ENCODE measurements around the gene OPRD1.
"Not testable (repeated sequence)": the region's sequence is repeated elsewhere in the genome, so short reads cannot be mapped to it uniquely, and the experiment has no call there.

OPRD1 gene

GRCh38 chr1:28853093-28853742, 41.2 kb downstream of the OPRD1 start:
- DNase-seq = no peak

GRCh38 chr1:28854406-28854805, 42.4 kb downstream of the OPRD1 start:
- not testable (repeated sequence) for DNase-seq

GRCh38 chr1:28855046-28855445, 43.1 kb downstream of the OPRD1 start:
- DNase-seq = no peak

GRCh38 chr1:28855469-28855951, 43.5 kb downstream of the OPRD1 start:
- no peak for DNase-seq

DNA sequence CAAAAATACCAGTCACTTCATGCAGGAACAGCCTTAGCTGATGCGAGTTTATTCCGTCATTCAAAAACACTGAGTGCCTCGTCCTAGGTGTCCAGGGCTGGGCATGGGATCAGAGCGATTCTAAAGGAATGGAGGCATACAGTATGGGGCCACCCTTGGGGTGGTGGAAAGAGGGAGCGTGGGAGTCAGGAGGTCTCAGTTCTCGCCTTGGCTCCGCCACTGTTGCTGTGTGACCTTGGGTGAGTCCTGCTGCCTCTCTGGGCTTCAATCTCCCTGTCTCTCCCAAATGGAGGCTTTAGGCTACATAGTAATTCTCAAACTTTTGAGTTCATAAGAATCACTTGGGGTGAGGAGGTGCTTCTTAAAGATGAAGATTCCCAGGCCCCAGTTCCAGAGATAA, 44.0 kb downstream of the OPRD1 start:
- no peak for DNase-seq

DNA sequence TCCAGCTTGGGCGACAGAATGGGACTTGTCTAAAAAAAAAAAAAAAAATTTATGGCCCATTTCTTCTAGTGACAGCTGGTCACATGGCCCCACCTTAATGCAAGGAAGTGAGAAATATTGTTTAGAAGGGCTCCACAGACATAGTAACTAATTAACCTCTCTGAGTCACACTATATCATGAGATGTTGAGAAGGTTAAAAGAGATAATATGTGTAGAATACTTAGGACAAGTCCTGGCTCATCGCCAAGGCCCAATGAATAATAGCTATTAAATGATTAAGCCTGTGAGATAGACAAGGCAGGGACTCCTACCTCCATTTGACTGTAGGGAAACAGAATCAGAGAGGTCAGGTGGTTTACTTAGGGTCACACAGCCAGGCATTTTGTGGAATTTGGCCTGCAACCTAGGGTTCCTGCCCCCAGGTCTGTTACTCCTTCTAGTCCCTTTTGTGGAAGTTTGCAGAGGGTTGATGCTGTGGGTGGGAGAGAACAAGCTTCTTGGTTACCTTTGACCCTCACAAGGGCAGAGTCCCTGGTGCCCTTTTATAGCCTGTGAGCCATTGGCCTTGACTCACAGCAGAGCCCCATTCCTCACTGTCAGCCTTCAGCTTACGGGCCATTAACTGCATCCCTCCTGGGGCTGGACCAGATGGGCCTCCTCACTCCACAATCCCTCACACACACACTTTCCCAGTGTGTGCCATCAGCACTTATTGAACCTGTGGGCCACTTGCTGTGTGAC, 48.5 kb downstream of the OPRD1 start:
- no peak for DNase-seq

DNA sequence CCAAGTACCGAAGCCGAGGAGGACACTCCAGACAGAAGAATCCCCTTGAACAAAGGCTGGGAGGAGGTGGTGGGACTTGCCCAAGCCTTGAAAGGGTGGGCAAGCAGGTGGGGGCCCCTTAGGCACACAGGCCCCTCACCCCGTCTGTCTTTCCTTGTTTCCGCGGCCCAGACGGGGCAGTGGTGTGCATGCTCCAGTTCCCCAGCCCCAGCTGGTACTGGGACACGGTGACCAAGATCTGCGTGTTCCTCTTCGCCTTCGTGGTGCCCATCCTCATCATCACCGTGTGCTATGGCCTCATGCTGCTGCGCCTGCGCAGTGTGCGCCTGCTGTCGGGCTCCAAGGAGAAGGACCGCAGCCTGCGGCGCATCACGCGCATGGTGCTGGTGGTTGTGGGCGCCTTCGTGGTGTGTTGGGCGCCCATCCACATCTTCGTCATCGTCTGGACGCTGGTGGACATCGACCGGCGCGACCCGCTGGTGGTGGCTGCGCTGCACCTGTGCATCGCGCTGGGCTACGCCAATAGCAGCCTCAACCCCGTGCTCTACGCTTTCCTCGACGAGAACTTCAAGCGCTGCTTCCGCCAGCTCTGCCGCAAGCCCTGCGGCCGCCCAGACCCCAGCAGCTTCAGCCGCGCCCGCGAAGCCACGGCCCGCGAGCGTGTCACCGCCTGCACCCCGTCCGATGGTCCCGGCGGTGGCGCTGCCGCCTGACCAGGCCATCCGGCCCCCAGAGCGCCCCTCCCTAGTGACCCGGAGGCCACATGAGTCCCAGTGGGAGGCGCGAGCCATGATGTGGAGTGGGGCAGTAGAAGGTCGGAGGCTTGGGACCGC, 50.8 kb downstream of the OPRD1 start:
- DNase-seq = no peak

DNA sequence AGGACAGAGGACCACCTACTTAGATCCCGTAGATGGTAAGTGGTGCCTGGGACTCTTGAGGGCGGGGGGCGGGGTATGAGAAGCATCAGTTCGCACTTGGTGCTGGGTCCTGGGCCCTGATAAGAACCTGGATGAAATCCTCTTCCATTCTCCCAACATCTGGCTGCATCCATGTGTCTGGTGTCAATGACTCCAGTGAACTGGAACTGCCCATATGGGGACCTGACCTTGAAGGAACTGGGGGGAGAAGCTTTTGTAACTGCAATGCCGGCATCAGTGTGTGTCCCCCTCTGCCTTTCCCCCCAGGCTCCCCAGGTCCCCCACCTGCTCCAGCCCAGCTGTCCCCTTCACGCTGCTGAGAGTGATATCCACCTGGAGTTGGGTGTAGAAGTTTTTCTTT, 52.7 kb downstream of the OPRD1 start:
- no peak for DNase-seq

DNA sequence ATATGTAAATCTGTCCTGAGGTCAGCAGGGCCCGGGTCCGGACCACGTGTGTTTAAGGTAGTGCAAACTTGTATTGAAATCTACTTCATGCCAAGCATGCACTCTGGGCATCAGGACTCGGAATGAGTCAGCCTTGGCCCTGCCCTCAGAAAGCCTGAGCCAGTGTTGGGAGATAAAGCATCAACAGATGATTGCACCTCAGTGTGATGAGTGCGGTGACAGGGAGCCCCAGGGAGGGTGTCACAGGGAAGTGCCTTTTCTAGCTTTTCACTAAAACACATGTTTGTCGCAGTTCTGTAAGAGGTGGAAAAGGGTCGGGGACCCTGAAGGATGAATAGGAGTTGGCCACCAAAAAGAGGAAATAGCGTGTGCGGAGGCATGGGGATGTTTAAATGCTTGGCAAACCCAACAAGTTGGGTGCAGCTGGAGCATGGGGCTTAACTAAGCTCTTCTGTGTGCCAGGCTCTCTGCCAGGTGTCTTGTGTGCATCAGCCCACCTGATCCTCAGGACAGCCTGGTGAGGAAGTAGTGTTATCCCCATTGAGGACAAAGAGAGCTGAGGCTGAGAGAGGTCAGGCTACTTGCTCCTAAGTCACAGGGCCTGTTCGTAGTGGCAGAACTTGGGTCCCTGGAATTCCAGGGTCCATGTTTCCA, 54.2 kb downstream of the OPRD1 start:
- no peak for DNase-seq

DNA sequence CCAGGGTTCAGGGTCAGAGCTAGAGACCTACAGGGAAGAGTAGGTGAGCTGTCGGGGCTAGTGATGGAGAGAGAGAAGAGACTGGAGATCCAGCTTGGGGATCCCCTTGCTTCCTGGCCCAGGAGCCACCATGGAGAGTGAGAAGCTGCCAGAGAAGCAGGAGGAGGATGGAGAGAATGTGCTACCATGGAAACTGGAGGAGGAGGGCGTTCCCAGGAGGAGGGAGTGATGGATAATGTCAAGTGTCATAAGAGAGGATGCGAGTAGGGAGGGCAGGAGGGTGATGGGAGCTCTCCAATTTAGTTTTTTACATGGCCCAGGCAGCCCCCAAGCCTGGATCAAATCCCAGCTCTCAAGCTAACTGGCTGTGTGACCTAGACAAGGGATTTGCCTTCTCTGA, 55.9 kb downstream of the OPRD1 start:
- DNase-seq = no peak

GRCh38 chr1:28869952-28870351, 58.0 kb downstream of the OPRD1 start:
- no peak for DNase-seq

DNA sequence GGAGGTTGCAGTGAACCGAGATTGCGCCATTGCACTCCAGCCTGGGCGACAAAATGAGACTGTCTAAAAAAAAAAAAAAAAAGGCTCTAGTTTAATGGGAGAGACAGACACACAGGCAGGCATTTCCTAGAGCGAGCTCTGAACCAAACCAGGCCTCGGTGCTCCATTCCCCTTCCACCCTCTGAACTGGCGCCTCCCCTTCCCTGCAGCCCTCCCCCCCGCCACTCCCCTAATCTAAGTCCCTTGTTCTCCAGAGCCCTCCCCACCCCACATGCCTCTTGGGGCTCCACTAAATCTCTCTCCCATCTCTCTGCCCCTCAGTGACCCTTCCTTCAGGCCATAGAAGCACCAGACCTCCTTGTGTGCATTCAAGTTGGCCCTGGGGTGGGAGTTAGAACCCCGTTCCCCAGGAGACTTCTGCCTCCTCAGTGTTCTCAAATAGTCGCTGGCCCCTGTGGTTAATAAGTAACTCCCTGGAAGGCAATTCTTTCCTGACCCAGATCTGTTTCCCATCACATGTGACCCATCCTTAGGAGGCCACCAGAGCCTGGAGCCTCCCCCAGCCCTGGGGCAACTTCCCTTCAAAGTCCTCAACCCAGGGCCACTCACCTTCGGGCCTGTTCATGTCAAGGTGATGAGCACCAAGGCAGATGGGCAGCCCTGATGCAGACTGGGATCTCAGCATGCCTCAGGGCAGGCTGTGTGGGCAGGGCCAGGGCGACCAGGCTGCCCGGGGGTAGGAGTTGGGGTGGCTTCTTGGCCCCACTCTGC, 59.8 kb downstream of the OPRD1 start:
- DNase-seq = no peak

GRCh38 chr1:28875134-28875533, 63.2 kb downstream of the OPRD1 start:
- not testable (repeated sequence) for DNase-seq

GRCh38 chr1:28877132-28877781, 65.3 kb downstream of the OPRD1 start:
- DNase-seq = peak; percentile 63

GRCh38 chr1:28878796-28879195, 66.8 kb downstream of the OPRD1 start:
- no peak for DNase-seq

GRCh38 chr1:28882009-28882628, 70.1 kb downstream of the OPRD1 start:
- DNase-seq = peak; percentile 90

DNA sequence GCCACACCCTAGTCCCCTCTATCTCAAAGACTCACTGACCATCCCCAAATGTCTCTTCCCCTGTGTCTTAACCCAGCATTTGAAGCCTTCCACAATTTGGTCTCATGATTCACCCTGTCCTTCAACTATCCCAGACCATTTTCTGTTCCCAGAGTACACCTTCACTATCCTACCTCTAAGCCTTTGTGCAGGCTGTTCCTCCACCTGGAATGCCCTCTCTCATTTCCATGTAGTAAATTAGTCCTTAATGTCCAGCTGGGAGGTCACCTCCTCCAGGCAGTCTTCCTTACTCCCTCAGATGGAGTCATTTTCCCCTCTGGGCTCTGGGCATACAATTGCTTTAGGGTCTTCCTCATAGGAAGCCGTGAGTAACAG, 71.3 kb downstream of the OPRD1 start:
- no peak for DNase-seq

DNA sequence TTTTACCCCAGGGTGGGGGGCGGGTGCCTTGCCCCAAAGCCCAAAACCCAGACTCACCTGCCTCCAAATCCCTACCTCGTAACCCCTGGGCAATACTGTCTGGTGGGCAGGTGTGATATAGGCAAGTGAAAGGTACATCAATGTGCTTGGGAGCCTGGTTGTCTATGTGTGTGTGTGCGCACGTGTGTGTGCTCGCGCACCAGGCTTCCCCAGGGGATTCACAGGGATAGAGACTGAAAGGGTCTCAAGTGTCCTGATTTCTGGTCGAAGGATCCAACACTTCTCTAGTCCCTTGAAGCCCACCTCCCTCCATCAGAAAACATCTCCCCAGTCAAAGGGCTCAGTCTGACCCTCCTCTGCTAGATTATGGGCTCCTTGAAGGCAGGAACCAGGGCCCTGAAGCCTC, 73.5 kb downstream of the OPRD1 start:
- no peak for DNase-seq

GRCh38 chr1:28885977-28886730, 74.2 kb downstream of the OPRD1 start:
- no peak for DNase-seq

DNA sequence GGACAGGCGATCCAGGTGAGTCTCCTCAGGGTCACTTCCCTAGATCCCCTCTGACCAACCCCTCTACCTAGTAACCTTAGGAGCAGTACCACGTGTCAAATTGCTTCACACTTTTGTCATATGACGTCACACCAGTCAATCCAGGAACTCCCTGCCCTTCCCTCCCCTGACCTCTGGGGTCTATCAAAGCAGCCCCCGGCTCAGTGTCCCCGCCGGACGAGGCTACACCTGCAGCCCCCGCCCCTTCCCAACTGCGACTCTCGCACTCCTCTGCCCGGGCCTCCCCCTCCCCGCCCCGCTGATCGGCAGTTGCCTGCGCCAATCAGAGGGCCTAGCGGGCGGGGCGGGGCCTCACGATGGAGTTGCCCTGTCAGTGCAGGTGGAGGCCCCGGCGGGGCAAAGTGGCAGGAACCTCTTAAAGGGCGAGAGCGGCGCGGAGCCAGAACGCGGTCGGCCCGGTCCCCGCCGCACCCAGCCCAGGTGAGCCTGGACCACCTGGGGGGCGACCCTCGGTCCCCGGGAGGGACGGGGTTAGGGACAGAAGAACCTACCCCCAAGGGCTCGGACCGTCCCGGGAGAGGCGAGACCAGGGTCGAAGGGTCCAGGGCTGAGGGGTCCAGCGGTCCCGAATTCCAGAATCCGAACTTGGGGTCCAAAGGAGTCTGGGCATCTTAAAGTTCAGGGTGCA, 74.9 kb downstream of the OPRD1 start:
- DNase-seq = peak; percentile 48
